Stimulated activated naive CD8-positive, alpha-beta T cell treated with anti-CD3 and anti-CD28 coated beads, Interleukin-15, amount 100 ng/mL, for 72 hours (primary cell): ENCODE measurements around the gene SF3A1.
A peak's percentile ranks its signal among the peaks of the same experiment; 100 is the strongest.

Experiments
- ATAC-seq: fragments of 150-1000 bp; cut with Tn5 transposase; 2 replicates; pipeline ENCODE4 v1.10.0; 2021; ENCODE audit warnings: mild to moderate bottlenecking, moderate library complexity
- DNase-seq, 2 donors: peaks; one replicate each; pipeline ENCODE4 v3.0.0; 2021 to 2022
- H3K27ac Mint-ChIP-seq, 2 donors: one replicate each; pipeline ENCODE4 v1.8.0; 2022; ENCODE audit warnings: mild to moderate bottlenecking in 2 of 2, mixed read lengths in 2 of 2, moderate library complexity in 2 of 2
- H3K27me3 Mint-ChIP-seq: one replicate; pipeline ENCODE4 v1.8.0; 2022; ENCODE audit warnings: mixed read lengths
- H3K4me1 Mint-ChIP-seq: one replicate; pipeline ENCODE4 v1.8.0; 2022; ENCODE audit warnings: mild to moderate bottlenecking, mixed read lengths
- H3K4me3 Mint-ChIP-seq, 2 donors: one replicate each; pipeline ENCODE4 v1.8.0; 2022; ENCODE audit warnings: mild to moderate bottlenecking in 2 of 2, mixed read lengths in 2 of 2, moderate library complexity in 1 of 2
- H3K9me3 Mint-ChIP-seq, 2 donors: one replicate each; pipeline ENCODE4 v1.8.0; 2022; ENCODE audit warnings: mixed read lengths in 2 of 2

The SF3A1 gene

DNA sequence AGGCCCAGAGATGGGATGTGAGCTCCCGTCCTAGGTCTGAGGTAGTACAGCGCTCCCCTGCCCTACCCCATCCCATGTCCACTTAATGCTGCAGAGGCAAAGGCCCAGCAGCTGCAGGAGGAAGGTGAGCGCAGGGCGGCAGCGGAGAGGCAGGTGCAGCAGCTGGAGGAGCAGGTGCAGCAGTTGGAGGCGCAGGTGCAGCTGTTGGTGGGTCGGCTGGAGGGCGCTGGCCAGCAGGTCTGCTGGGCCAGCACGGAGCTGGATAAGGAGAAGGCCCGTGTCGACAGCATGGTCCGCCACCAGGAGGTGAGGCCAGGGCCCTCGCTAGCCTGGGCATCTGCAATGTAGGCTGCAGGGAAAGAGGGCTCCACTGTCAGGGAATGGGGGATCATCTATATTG lies 15.3 kb upstream of the SF3A1 start:
- no peak overlapping the region for H3K4me3 Mint-ChIP-seq
- no peak for ATAC-seq
- H3K27ac Mint-ChIP-seq, result peak overlapping the region; percentile 8 to 55

DNA sequence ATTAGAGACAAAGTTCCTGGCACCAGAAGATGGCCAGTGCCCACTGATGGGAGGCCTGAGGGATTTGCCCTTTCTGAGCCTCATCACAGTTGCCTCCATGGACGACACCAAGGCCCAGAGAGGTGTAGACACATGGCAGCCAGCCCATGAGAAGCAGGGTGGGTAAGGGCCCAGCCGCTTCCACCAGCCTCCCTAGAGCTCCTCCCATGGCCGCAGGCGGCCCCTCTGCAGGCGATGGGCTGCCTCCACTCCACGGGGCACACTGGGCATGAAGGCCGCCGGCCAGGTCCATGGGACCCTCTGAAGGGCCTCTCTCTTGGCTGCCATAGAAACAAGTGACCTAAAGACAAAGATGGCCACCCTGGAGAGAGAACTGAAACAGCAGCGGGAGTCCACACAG lies 14.6 kb upstream of the SF3A1 start:
- H3K4me3 Mint-ChIP-seq, result no peak overlapping the region
- DNase-seq (no peak), ATAC-seq (no peak)
- no peaks in the 10 kb centered on the region for H3K4me1 Mint-ChIP-seq
- no peaks in the 10 kb centered on the region for H3K9me3 Mint-ChIP-seq
- H3K27ac Mint-ChIP-seq, result no peak overlapping the region
- H3K27me3 Mint-ChIP-seq, result no peaks in the 10 kb centered on the region

More for the DNA sequence above, 15.3 kb upstream of the SF3A1 start:
- H3K9me3 Mint-ChIP-seq, result no peaks in the 10 kb centered on the region
- no peak for DNase-seq
- no peaks in the 10 kb centered on the region for H3K27me3 Mint-ChIP-seq
- no peaks in the 10 kb centered on the region for H3K4me1 Mint-ChIP-seq

DNA sequence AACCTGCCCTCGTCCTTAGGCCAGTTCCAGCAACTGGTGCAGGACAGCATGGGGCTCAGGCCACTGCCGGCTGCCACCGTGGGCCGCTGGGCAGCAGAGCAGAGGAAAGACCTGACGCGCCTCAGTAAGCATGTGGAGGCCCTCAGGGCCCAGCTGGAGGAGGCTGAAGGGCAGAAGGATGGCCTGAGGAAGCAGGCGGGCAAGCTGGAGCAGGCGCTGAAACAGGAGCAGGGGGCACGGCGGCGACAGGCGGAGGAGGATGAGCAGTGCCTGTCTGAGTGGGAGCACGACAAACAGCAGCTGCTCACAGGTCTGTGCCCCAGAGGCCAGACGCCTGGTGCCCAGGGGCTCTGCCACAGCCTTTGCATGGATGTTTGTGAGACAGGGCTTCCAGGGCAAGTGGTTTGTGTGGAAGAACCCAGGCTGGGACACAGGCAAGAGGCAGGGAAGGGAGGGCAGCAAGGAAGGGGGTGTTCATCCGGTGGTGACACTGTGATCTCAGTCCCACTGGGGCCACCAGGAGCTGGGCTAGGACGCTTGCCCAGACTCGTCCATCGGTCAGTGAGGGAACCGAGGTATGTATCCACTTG lies 14.0 kb upstream of the SF3A1 start:
- Mint-ChIP-seq H3K9me3 (no peaks in the 10 kb centered on the region), H3K27me3 (no peaks in the 10 kb centered on the region), H3K4me1 (no peaks in the 10 kb centered on the region), H3K27ac (peak overlapping the region; percentile 25 to 76), H3K4me3 (no peak overlapping the region)
- DNase-seq, result no peak
- no peak for ATAC-seq

DNA sequence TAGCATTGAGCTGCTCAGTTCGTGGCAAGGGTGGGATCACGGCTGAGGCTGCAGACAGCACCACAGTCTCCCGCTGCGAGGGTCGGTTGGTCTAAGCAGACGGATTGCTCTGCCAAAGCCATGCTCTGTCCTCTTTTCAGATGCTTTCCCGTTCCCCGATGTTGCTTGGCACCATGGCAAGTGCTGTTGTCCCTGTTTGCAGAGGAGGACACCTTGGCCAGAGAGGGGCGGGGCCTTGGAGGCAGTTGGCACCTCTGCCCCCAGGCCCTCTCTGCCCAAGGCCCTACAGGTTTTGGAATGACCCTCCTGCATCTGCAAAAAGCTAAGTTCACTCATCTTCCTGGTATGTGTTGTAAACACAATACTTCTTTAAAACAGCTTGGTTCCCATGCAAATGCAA lies 11.7 kb upstream of the SF3A1 start:
- H3K27ac Mint-ChIP-seq, result no peak overlapping the region
- ATAC-seq, result no peak
- no peak overlapping the region for H3K4me3 Mint-ChIP-seq

DNA sequence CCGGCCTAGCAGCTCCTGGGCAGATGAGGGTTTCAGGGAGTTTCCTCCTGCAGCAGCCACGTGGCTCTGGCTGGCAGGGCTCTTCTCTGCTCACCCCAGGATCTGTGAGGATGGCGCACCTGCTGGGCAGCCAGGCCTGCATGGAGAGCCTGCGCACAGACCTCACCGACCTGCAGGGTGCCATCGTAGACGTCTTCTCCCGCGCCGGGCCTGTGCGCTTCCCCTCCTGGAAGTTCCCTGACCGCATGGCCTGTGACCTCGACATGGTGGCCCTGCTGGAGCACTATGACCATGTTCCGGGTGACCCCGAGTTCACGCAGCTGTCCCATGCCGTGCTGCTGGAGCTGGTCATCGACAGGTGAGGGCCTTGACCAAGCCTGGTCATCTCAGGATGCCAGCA lies 9.2 kb upstream of the SF3A1 start:
- H3K4me3 Mint-ChIP-seq, result no peak overlapping the region
- DNase-seq (no peak), ATAC-seq (no peak)
- H3K27ac Mint-ChIP-seq, result no peak overlapping the region
- no peaks in the 10 kb centered on the region for H3K9me3 Mint-ChIP-seq
- H3K27me3 Mint-ChIP-seq, result no peaks in the 10 kb centered on the region
- no peaks in the 10 kb centered on the region for H3K4me1 Mint-ChIP-seq

More for the DNA sequence above, 11.7 kb upstream of the SF3A1 start:
- H3K9me3 Mint-ChIP-seq, result no peaks in the 10 kb centered on the region
- H3K27me3 Mint-ChIP-seq, result no peaks in the 10 kb centered on the region
- no peak for DNase-seq
- no peaks in the 10 kb centered on the region for H3K4me1 Mint-ChIP-seq

DNA sequence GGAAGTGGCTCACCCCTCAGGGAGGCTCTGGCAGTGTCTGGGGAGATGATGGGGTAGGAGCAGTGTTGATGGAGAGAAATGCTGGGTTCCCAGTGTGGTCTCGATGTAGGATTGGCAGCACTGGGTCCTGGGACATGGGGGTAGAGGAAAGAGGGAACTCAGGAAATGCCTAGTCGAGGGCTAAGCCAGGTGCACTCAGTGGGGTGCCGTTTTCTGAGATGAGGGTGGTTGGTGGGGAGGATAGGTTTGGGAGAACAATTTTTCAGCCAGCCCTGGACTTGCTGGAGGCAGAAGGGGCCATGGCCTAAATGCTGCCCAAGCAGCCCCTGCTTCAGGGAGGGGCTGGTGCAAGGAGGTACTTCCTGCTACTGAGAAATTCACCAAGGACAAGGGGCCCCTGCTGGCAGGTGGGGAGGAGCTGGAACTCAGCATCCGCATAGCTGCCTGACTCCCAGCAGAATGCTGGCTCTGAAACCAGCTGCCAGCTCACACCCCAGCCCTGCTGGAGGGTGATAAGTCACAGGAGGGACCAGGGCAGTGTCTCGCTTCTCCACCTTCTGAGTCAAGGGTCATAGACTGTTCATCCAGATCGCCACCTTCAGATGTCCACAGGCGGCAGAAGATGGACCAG lies 6.1 kb upstream of the SF3A1 start:
- H3K9me3 Mint-ChIP-seq, result no peaks in the 10 kb centered on the region
- DNase-seq (no peak), ATAC-seq (no peak)
- H3K4me1 Mint-ChIP-seq, result peaks cover 9% of the 10 kb centered on the region
- H3K27ac Mint-ChIP-seq, result no peak overlapping the region
- peaks cover 6% of the 10 kb centered on the region for H3K27me3 Mint-ChIP-seq
- no peak overlapping the region for H3K4me3 Mint-ChIP-seq

DNA sequence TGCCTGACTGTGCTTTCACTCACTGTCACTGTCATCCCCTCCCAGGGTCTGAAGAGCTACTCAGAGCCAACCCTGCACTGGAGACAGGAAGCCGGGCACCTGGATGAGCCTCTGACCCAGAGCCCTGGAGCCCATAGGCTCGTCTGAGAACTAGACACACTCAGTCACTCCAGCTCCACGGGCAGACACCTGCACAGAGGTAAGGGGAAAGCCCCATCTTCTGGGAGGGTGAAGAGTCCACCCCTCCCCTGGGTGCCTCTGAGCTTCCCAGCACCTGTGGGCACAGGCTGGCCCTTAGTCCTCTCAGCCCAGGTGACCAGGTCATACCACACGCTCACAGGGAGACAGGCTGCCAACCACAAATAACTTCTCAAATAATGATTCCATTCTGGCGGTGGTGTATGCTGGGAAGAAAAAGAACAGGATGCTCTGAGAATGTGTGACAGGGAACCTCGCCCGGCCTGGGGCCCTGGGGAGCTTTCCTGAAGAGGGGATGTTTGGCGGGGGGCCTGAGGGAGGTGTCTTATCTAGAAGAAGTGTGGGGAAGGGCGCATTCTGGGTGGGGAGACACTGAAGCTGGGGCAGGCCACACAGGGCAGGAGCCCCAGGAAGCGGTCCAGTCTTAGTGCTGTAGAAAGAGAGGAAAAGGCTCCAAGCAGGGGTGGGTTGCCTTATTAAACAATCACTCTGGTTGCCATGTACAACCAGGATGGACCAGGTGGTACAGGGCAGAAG lies 5.4 kb upstream of the SF3A1 start:
- Mint-ChIP-seq H3K27ac (peak overlapping the region in 1 of 2 donors; percentile 31), H3K9me3 (no peaks in the 10 kb centered on the region)
- no peak for DNase-seq

DNA sequence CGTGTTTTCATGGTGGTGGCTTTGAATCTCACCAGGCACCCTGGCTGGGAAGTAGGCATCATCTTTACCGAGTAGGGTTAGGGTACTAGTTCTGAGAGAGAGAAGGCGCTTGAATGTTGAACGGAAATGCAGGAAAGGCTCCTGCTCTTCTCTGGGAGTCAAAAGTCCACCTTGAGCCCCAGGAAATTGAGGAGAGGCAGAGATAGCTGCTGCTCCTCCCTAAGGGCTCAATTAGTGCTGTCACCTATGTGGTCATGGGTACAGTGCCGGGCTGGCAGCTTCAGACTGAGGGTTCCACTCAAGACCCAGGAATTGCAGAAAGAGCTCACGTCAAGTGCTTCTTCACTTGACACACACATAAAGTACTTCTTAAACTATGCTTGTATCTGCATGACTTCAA lies 1.8 kb upstream of the SF3A1 start:
- H3K27me3 Mint-ChIP-seq, result peaks cover 7% of the 10 kb centered on the region
- H3K27ac Mint-ChIP-seq, result no peak overlapping the region

More for the DNA sequence above, 5.4 kb upstream of the SF3A1 start:
- ATAC-seq, result no peak
- Mint-ChIP-seq H3K4me1 (peaks cover 16% of the 10 kb centered on the region), H3K27me3 (peaks cover 7% of the 10 kb centered on the region), H3K4me3 (no peak overlapping the region)

DNA sequence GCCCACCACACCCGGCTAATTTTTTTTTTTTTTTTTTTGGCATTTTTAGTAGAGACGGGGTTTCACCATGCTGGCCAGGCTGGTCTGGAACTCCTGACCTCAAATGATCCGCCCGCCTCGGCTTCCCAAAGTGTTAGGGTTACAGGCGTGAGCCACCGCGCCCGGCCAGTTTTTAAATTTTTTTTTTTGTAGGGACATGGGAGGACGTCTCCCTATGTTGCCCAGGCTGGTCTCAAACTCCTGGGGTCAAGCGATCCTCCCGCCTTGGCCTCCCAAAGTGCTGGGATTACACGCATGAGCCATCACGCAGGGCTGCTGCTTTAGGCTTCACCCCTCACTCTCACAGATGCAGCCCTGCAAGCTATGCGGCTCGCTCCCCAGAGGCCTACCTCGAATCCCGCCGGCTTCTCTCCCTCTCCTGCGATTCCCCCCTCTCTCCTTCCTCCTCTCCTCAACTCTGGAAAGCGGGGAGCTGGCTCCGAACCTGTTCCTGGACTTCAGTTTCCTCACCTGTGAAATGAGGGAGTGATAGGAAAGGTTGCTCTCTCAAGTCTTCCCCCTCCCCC lies 1.0 kb upstream of the SF3A1 start:
- DNase-seq (no peak), ATAC-seq (no peak)
- no peaks in the 10 kb centered on the region for H3K9me3 Mint-ChIP-seq
- H3K27ac Mint-ChIP-seq, result peak overlapping the region in 1 of 2 donors; percentile 72
- H3K4me1 Mint-ChIP-seq, result peaks cover 50% of the 10 kb centered on the region
- H3K4me3 Mint-ChIP-seq, result peak overlapping the region; percentile 92 to 93
- H3K27me3 Mint-ChIP-seq, result peaks cover 7% of the 10 kb centered on the region

More for the DNA sequence above, 1.8 kb upstream of the SF3A1 start:
- Mint-ChIP-seq H3K4me1 (peaks cover 44% of the 10 kb centered on the region), H3K9me3 (no peaks in the 10 kb centered on the region), H3K4me3 (no peak overlapping the region)
- no peak for DNase-seq
- no peak for ATAC-seq

DNA sequence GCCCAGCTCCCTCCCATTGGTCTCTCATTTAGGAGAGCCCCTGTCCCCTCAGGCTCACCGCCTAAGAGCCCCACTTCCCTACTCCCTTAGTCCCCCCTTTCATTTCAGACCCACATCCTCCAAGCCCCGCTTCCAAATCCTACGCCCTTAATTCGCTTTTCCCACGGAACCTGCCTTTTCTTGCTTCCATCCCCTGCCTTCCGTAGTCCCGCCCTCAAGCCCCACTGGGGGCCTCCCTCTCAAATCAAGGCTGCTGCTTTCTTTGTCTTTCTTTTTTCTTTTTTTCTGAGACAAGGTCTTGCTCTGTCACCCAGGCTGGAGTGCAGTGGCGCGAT lies 509 bp upstream of the SF3A1 start:
- DNase-seq (no peak), ATAC-seq (no peak)
- peaks cover 7% of the 10 kb centered on the region for H3K27me3 Mint-ChIP-seq

DNA sequence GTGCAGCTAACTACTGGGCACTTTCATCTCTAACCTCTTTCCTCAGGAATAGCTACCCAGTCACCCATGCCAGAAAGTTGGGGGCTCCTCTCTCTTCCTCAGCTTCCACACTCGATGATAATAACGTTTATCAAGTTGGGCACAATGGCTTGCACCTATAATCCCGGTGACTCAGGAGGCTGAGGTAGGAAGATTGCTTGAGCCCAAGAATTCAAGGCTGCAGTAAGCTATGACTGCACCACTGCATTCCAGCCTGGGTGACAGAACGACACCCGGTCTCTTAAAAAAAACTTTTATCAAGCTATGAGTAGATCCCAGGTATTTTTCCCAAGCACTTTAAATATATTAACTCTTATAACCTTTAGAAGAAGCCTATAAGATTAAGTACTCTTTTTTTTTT lies 2.0 kb downstream of the SF3A1 start:
- Mint-ChIP-seq H3K27ac (peak overlapping the region; percentile 51 to 91), H3K27me3 (peaks cover 7% of the 10 kb centered on the region), H3K4me1 (peaks cover 68% of the 10 kb centered on the region), H3K9me3 (no peaks in the 10 kb centered on the region), H3K4me3 (peak overlapping the region; percentile 50 to 77)
- no peak for DNase-seq
- no peak for ATAC-seq

More for the DNA sequence above, 509 bp upstream of the SF3A1 start:
- Mint-ChIP-seq H3K9me3 (no peaks in the 10 kb centered on the region), H3K4me3 (peak overlapping the region; percentile 92 to 93), H3K4me1 (peaks cover 55% of the 10 kb centered on the region), H3K27ac (peak overlapping the region; percentile 93 to 98)

DNA sequence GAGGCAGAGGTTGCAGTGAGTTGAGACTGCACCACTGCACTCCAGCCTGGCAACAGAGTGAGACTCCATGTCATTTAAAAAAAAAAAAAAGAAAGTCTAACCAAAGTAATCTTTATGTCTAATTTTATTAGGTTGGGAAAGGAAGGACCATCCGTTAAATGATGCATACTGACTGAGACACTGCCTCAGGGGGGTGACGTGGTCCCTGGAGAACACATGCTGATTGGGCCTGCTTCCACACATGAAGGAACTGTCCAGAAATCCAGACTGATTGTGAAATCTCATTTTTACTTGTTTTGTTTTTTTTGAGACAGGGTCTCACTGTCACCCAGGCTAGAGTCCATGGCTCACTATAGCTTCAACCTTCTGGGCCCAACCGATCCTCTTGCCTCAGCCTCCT lies 5.5 kb downstream of the SF3A1 start:
- Mint-ChIP-seq H3K9me3 (no peaks in the 10 kb centered on the region), H3K27ac (no peak overlapping the region), H3K4me3 (no peak overlapping the region), H3K4me1 (peaks cover 75% of the 10 kb centered on the region), H3K27me3 (no peaks in the 10 kb centered on the region)
- ATAC-seq, result no peak
- DNase-seq, result no peak

DNA sequence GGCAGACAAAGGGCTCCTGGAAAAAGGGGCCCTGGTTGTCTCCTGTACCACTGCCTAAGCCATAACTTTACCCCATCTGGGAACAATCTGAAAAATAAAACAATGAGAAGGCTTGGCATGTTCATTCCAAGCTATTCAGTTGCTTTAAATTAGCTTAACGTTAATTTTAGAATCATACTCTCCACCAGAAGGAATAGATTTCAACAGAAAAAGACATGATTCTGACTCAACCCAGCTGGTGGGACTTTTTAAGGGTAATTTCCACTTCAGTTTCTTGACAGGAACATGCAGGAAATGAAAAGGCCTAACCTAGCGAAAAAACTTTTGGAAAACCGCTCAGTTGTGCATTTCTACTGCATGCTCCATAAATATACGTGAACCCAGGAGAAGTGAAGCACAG lies 7.9 kb downstream of the SF3A1 start:
- Mint-ChIP-seq H3K4me3 (peak overlapping the region in 1 of 2 donors; percentile 48), H3K27ac (peak overlapping the region; percentile 76 to 89), H3K4me1 (peaks cover 51% of the 10 kb centered on the region), H3K27me3 (no peaks in the 10 kb centered on the region), H3K9me3 (no peaks in the 10 kb centered on the region)
- DNase-seq (no peak), ATAC-seq (no peak)

DNA sequence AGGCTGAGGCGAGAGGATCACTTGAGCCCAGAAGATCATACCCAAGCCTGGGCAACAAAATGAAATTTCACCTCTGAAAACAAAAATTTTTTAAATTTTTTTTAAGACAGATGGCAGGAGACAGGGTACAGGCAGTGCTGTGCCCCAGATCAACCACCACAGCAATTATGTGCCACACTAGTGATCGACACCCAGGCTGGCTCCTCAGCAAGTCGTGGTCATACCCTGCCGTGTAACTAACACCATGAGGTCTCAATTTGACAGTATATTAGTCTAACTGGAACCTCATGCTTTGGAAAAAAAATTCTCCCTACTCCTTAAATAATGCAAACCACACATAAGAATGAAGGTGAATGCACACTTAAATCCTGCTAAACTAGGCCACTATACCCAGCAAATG lies 8.3 kb downstream of the SF3A1 start:
- ATAC-seq, result peak; percentile 60
- H3K4me1 Mint-ChIP-seq, result peaks cover 47% of the 10 kb centered on the region
- no peaks in the 10 kb centered on the region for H3K27me3 Mint-ChIP-seq
- H3K9me3 Mint-ChIP-seq, result no peaks in the 10 kb centered on the region
- peak overlapping the region; percentile 76 to 89 for H3K27ac Mint-ChIP-seq
- no peak for DNase-seq
- H3K4me3 Mint-ChIP-seq, result peak overlapping the region in 1 of 2 donors; percentile 48

DNA sequence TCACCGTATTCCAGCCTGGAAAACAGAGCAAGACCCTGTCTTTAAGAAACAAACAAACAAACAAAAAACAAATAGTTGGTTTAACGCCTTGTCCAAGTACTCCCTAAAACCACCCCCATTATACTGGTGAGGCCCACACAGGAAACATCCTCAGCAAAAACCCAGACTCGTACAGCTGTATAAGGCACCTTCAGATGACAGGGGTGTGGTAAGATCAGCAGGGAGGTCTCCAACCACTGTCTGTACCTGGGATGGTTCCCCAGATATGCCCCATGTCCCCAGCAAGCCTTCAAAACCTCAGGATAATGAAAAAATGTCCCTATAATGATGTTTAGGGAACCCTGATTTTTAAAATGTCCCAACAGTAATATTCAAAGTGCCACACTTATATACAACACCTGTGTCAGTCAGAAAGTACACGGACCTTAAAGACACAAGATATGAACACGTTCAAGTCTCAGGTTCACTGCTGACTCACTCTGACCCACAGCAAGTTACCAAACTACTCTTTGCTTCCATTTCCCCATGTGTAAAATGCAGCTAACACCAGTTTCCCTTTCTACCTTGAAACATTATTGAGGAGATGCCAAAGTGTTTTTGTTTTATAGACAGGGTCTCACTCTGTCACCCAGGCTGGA lies 9.3 kb downstream of the SF3A1 start:
- ATAC-seq (peak; percentile 69), DNase-seq (no peak)
- no peaks in the 10 kb centered on the region for H3K27me3 Mint-ChIP-seq
- H3K4me3 Mint-ChIP-seq, result no peak overlapping the region
- no peaks in the 10 kb centered on the region for H3K9me3 Mint-ChIP-seq
- peak overlapping the region in 1 of 2 donors; percentile 69 for H3K27ac Mint-ChIP-seq
- H3K4me1 Mint-ChIP-seq, result peaks cover 40% of the 10 kb centered on the region
